GM19438 (cell line): ENCODE measurements around the gene CPD.
"Not testable (repeated sequence)": the region's sequence is repeated elsewhere in the genome, so short reads cannot be mapped to it uniquely, and the experiment has no call there.

Experiments
- ATAC-seq: cut with Tn5 transposase; IDR thresholded peaks from one replicate; pipeline ENCODE4 v1.9.1; 2021; ENCODE audit warnings: low read depth; ENCODE audit not compliant: unreplicated experiment

CPD gene

GRCh38 chr17:30422171-30422570, 43.4 kb downstream of the CPD start:
- no peak for ATAC-seq

DNA sequence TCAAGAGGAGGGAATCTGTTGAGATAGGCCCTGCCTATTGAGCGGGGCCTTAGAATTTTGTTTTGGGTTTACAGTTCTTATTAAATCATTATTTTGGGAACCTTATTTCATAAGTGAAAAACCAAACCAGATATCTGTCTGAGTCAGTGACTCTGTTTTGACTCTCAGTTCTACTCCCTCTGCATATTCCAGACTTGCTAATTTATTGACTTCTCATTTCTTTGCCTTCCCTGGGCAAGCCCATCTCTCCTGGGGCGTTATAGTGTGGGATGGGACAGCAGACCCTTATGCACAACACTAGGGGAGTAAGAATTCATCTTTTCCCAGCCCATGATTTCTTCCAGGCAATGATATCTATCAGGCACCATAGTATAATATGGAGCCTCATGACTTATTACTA, 45.7 kb downstream of the CPD start:
- no peak for ATAC-seq

DNA sequence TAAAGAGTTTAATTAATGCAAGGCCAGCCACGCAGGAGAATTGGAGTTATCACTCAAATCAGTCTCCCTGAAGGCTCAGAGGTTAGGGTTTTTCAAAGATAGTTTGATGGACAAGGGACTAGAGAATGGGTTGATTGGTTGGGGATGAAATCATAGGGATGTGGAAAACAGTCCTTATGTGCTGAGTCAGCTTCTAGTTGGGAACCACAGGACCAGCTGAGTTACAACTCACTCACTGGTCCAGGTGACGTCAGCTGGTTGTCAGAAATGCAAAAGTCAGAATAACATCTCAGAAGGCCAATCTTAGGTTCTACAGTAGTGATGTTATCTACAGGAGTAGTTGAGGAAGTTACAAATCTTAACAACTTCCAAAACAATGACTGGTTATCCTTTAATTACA, 47.6 kb downstream of the CPD start:
- no peak for ATAC-seq

DNA sequence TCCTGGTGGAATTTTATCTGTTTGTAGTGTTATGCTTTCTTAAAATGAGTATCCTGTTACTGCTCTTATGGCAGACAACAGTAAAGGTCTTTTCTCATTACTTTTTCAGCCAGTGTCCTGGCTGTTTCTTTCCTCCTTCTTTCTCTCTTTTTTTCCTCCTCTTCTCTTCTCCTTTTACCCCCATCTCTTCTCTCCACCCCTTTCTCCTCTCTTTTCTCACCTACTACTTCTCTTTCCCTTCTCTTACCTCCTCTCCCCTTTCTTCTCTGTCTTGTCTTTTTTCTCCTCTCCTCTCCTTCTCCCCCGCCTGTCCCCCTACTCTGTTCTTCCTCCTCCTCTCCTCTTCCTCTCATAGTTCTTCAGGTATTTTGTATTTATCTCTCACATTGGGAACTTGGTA, 48.9 kb downstream of the CPD start:
- no peak for ATAC-seq

DNA sequence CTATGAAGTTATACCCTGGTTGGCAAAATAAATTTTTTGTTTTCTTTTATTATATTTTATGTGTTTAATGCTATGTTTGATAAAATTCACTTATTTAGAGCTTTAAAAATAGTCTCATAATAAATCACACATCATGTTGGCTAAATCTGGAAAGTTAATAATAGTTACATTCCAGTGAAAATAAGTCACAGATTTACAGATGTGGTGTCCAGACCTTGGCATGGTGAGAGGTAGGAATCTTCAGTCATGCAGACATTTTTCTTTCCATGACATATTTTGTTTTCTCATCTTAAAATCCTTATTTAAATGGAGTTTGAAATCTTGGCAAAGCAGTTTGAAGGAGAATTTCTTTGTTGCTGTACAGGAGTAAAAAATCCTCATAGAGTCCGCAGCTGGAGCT, 50.4 kb downstream of the CPD start:
- no peak for ATAC-seq

DNA sequence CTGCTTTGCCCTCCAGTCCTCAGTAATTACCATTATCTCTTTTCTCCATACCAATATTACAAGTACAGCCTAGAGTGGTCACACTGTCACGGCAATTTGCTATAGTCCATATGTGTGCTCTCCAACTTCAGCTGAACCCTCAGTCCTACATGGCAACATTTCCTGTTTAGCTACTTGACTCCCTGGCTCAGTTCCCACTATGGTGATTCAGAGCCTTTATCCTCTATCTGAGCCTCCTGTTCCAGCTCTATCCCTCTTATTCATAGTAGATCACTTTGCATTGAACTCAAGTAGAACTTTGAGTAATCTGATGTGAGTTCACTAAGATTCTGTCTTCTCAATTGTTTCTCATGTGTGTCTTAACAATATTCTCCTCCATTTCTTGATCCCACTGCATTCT, 54.8 kb downstream of the CPD start:
- no peak for ATAC-seq

DNA sequence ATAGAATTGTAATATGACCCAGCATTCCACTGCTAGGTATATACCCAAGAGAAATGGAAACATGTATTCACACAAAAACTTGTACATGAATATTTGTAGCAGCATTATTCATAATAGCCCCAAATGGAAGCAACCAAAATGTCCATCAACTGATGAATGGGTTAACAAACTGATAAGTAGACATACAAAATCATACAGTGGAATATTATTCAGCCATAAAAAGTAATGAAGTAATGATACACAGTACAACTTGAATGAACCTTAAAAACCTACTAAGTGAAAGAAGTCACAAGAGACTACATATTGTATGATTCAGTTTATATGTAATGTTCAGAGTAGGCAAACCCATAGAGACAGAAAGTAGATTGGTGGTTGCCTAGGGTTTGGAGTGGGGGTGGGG, 58.0 kb downstream of the CPD start:
- no peak for ATAC-seq

DNA sequence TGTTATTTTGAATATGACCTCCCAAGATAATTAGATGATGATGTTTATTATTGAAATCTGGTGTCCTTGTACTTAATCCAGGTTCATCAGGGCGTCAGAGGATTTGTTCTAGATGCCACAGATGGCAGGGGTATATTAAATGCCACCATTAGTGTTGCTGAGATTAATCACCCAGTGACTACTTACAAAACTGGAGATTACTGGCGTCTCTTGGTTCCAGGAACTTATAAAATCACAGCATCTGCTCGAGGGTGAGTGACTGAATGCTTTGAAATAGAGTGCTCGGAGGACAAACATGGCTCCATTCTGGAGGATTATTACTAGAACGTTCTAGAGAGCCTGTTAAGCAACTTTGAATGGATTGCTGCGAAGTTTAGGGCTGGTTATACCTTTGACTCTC, 65.0 kb downstream of the CPD start:
- ATAC-seq: no peak

DNA sequence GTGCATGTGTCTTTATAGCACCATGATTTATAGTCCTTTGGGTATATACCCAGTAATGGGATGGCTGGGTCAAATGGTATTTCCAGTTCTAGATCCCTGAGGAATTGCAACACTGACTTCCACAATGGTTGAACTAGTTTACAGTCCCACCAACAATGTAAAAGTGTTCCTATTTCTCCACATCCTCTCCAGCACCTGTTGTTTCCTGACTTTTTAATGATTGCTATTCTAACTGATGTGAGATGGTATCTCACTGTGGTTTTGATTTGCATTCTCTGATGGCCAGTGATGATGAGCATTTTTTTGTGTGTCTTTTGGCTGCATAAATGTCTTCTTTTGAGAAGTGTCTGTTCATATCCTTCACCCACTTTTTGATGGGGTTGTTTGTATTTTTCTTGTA, 67.9 kb downstream of the CPD start:
- ATAC-seq: not testable (repeated sequence)

DNA sequence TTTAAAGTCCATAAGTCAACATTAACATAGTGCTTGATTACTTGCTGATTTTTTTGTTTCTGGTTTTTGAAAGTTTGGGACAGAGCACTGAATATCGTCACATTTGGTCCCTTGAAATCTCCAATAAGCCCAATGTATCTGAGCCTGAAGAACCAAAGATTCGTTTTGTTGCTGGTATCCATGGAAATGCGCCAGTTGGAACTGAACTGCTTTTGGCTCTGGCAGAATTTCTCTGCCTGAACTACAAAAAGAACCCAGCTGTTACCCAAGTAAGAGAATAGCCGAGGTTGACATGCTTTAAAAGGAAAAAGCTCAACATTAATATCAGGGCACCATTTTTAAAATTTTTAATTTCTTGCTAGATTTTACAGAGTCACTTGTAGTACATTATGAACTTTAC, 70.8 kb downstream of the CPD start:
- no peak for ATAC-seq

GRCh38 chr17:30450125-30451027, 71.6 kb downstream of the CPD start:
- ATAC-seq: no peak

DNA sequence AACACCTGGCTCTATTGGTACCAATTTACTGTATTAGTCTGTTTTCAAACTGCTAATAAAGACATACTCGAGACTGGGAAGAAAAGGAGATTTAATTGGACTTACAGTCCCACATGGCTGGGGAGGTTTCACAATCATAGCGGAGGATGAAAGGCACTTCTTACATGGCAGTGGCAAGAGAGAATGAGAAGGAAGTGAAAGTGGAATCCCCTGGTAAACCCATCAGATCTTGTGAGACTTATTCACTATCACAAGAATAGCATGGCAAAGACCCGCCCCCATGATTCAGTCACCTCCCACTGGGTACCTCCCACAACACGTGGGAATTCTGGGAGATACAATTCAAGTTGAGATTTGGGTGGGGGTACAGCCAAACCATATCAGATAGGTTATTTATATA, 75.9 kb downstream of the CPD start:
- no peak for ATAC-seq

DNA sequence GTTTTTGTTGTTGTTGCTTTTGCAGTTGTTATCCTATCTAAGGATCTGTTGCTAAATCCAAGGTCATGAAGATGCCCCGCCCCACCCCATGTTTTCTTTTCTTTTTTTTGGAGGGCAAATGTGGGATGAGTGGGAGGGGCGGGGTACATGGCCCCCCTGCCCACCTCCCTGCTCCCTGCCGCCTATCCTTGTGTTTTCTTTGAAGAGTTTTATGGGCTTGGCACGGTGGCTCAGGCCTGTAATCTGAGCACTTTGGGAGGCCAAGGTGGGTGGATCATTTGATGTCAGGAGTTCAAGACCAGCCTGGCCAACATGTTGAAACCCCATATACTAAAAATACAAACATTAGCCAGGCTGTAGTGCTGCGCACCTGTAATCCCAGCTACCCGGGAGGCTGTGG, 79.6 kb downstream of the CPD start:
- no peak for ATAC-seq

- ATAC-seq: not testable (repeated sequence)
These were observed 80.2 kb downstream of the CPD start for GRCh38 chr17:30458797-30459413.

DNA sequence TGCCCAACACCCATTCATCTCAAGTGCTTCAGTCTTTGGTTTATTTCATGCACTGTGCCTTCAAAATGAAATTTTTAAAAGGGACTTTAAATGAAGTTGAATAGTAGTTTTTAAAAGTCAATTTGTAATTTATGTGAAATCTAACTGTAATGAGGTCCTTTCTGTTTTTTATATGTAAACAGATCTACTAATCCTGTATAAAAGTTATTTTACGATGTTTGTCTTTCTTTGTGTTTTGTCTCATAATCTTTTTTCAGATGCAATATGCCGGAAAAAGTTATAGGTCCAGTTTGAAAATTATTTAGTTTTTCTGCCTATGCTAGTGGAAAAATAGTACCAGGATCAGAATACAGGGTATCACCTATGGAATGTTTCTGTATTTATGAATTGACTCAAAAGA, 89.7 kb downstream of the CPD start:
- no peak for ATAC-seq

- no peak for ATAC-seq
These were observed 93.6 kb downstream of the CPD start for GRCh38 chr17:30472238-30472890.

GRCh38 chr17:30475206-30475605, 96.5 kb downstream of the CPD start:
- no peak for ATAC-seq

GRCh38 chr17:30476726-30477082, 98.0 kb downstream of the CPD start:
- ATAC-seq: peak; percentile 26

DNA sequence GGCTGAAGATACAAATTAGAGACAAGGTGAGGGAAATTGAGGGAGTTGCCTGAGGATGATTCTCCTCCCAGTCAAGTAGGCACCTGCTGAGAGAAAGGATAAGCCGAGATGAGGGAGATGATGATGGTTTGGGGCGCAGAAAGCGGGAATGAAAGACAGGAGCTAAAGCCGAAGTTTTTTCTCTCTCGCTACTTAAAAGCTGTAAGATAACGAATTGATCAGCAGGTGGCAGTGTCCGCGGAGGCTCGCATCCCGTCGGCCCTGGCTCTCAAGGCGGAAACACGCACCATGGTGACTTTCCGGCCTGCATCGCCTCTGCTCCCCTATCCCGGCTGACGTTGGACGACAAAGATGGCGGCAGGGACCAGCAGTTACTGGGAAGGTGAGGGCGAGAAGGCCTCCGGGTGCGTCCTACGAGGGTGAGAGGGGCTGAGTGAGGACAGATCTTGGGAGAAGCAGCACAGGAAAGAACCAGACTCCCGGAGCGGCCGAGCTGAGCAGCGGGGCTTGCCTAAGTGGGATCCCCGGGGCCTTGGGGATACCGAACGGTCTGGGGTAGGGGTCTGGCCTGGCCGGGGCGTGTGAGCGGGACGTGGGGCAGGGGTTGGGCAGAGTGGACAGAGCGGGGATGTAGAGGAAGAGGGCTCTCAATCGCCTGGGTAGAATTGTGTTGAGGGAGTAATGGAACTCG, 98.5 kb downstream of the CPD start, which contains the start of gene GOSR1:
TSS of gene GOSR1 (plus strand) at position 326 of the 691 bp plus-strand sequence. CDS start at position 352, 26 bp downstream.
- ATAC-seq: peak; percentile 97

- no peak for ATAC-seq
These were observed 99.0 kb downstream of the CPD start for GRCh38 chr17:30477774-30478115.

DNA sequence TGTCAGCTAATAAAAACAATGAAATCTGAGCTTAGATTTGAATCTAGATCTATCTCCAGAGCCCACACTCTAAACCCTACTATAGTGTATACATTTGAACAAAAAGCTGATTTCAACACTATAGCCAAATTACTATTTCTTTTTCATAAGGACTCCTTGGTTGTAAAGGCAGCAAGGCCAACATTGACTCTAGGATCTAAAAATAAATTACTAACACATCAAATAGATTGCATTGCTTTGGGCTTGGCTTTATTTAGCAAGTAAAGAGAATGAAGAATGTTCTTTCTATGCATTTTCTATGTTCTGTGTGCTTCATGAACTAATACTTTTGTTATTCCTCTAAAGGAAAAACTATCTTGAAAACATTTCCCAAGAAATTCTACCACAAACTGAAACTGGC, 103.8 kb downstream of the CPD start:
- no peak for ATAC-seq
